Measurements from ENCODE around the gene STT3B. TPM values are rescaled to one million over a fixed set of nuclear protein-coding genes. Genes with fewer than 3 reads are reported as not detected.

STT3B gene
- total RNA-seq, 1 experiment from 2014 or later: 86.5 TPM

DNA sequence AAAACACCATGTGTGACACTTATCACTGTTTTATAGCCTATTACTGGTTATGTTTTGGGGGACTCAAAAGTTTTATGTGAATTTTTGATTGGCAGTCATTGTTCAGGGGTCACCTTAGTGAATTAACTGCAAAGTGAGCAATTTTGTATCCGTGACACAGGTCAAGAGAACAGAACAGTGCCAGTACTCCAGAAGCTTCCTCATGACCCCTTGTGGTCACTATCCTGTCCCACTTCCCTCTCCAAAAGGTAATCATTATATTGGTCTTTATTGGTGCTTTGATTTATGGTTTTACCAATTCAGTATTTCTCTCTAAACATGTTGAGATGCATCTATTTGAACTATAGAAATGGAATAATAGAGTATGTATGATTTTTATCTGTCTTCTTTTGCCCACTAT lies 107.1 kb downstream of the STT3B start:
- DNase-seq (ENCODE audit: low spot score): no peak

DNA sequence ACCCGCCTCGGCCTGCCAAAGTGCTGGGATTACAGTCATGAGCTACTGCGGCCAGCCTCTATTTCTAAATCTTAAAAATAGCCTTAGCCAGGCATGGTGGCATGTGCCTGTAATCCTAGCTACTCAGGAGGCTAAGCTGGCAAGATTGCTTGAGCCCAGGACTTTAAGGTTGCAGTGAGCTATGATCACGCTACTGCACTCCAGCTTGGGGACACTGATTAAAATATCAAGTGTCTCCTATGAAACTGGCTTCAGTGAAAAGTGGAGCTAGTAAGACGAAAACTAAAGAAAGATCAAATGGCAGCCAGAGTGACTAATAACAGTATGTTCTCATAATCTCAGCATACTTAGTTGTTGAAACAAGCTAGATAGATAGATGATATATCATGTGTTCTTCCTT lies 112.5 kb downstream of the STT3B start:
- DNase-seq (ENCODE audit: low spot score): no peak

DNA sequence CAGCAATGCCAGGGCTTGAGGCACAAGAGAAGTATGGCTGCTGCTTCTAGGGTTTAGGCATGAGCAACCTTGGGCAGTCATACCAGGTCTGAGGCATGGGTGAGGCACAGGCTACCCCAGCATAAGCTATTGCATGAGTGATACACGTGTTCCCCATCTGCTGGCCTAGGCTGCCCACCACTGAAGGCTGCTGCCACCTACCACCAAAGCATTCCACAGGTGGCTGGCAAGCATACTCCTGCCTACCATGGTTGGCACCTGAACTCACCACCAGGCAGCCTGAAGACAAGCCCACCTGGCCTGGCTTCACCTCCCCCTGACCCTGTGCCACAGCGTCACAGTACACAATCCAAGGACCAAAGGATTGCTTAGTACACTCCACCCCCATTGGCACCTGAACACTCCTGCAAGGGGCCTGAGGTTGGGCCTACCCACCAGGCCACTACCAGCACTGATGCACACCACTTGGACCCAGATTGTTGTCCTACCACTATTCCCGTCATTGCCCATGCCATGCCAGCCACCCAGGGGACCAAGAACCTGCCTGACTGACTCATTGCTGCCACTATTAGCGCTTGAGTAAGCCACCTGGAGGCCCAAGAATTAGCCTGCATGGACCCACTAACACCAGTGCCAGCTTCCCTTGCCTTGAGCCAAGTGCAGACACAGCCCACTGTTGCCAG lies 115.7 kb downstream of the STT3B start:
- DNase-seq (ENCODE audit: low spot score): no peak

DNA sequence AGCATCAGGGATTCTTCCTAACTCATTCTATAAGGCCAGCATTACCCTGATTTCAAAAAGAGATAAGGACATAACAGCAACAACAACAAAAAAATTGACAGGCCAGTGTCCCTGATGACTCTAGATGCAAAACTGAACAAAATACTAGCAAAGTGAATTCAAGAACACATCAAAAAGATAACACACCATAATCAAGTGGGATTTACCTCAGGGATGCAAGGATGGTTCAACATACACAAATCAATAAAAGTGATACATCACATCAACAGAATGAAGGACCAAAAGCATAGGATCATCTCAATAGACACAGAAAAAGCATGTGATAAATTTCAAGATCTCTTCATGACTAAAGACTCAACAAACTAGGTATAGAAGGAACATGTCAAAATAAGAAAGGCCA lies 119.6 kb downstream of the STT3B start:
- no peak for DNase-seq (ENCODE audit: low spot score)

DNA sequence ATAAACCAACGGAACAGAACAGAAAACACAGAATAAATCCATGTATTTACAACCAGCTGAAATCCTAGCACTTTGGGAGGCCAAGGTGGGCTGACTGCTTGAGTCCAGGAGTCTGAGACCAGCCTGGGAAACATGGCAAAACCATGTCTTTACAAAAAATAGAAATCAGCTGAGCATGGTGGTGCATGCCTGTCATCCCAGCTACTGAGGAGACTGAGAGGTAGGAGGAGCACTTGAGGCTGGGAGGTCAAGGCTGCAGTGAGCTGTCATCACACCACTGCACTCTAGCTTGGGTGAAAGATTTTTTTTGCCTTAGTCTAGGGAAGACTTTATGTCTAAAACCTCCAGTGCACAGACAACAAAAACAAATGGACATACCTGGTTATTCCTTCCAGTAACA lies 120.7 kb downstream of the STT3B start:
- DNase-seq (ENCODE audit: low spot score): no peak

DNA sequence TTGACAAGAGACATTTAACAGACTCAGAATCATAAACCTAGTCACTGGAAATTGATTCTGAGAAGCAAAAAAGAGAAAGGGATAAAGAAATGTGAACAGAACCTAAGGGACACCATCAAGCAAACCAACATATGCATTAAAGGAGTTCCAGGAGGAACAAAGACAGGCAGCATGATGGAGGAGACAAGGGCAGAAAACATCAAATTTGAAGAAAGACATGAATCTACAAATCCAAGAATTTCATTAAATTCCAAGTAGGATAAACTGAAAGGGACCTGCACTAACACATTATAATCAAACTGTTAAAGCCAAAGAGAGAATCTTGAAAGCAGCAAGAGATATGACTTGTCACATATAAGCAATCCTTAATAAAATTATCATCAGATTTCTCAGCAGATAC lies 122.3 kb downstream of the STT3B start:
- no peak for DNase-seq (ENCODE audit: low spot score)

DNA sequence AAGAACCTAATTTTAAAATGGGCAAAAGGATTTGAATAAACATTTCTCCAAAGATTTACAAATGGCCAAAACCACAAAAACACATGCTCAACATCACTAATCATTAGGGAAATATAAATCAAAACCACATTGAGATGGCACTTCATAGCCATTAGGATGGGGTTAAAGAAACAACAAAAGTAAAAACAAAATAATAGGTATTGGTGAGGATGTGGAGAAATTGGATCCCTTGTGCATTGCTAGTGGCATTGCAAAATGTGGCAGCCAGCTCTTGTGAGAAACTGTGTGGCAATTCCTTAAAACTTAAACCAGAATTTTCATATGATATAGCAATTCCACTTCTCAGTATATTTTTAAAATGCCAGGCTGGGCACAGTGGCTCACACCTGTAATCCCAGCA lies 126.5 kb downstream of the STT3B start:
- DNase-seq (ENCODE audit: low spot score): no peak

DNA sequence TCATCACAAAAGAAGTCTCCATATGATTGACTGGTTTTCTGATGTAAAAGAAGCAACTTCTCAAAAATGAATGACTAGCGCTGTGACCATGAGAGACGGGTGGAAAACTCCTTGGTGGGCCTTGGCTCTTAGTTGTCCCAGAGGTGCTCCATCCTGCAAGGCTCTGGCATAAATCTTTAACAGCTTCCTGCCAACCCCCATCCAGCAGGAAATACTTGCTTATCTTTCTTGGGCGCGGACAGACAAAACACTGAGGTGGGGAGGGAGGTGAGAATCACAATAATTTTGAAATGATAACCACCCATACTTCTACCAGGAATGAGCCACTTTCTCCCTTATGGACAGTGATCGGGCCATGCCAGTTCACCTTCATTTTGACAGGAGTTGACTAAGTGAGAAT lies 128.6 kb downstream of the STT3B start:
- DNase-seq (ENCODE audit: low spot score): no peak

DNA sequence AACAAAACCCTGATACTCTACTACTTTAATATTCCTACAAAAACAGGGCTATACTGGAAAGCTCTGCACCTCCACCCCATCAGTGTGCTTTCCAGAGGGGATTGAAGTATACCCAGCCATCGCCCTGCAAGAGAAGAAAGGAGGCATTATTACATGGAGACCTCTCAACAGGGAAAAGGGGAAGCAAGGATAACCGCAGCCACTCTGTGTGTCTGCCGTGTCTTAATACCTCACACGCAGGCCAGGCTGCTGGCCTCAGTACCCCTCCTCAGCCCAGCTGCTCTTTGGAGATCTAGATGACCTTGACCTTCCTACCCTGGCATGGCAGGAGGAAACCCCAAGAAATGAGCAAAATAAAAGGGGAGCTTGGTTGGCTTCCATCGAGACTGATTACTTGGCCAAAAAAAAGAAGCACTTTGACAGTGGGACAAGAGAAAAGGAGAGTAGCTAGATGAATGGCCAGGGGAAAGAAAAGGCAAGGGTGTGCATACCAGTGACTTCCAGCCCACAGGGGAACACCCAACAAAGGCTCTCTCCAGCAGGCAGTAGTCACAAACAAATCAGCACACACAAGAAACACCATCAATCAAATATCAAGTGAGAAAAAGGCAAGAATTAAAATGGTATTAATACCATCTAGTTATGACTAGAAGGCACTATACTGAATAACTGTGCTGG lies 129.4 kb downstream of the STT3B start:
- DNase-seq (ENCODE audit: low spot score): no peak

DNA sequence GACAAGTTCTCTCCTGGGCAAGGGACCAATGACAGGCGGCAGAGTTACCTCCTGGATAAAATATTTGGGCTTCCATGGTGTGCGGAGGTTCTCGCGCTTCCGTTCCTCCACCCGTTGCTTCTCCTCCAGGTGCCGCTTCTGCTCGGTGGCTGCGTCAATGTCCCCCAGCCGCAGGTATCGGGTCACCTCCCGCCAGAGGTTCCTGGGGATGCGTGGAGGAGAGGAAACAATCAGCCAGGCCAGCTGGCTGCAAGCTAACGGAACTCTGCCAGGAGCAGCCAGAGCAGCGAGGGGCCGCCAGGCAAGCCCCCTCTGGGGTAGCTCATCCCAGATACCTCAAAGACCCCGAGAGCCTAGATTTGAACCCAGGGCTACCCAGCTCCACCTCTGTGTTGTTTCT lies 131.3 kb downstream of the STT3B start:
- DNase-seq (ENCODE audit: low spot score): no peak

DNA sequence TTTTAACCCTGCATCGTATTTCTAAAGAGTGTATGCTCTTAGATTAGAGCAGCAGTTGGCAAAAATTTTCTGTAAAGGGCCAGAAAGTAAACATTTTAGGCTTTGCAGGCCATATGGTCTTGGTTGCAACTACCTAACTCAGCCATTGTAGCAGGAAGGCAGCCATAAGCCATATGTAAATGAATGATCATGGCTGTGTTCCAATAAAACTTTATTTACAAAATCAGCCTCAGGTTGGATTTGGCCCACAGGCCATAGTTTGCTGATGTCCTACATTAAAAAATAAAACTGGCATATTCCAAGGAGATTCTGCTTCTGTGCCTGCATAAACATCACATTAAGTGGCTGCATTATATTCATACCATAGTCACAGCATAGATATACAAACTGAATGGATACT lies 134.9 kb downstream of the STT3B start:
- DNase-seq (ENCODE audit: low spot score): no peak

DNA sequence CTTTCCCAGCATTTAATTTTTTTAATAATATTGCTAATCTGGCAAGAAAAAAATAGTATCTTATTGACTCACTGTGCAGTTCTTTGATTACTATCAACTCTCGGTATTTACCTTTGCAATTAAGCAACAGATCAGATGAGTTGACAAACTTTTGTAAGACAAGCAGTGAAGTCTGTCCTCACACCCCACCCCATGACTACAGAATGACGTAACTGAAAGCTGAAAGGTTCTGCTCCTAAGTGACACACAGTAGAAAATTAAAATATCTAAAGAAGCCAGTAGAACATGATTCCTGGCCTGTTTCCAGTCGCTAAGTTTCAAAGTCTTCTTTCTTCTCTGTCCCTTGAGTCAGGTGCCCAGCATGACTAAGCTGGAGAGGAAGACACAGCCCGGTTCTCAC lies 135.5 kb downstream of the STT3B start:
- DNase-seq (ENCODE audit: low spot score): no peak

DNA sequence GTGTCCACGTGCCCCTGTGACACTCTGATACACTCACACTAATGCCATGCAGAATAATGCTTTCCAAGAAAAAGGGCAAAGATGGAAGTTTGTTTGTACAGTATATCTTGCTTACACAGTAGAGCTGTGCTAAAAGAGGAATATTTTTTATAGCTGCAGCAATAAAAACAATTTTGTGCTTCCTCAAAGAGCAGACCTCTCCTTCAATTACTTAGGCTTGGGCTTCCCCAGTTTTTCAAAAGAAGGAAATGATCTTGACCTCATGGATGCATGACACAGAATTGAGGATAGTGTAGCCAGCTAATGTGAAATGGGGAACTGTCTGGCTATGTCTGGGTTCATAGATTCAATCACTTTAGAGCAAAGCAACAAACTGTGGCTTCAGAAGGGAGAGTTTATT lies 137.4 kb downstream of the STT3B start:
- no peak for DNase-seq (ENCODE audit: low spot score)

DNA sequence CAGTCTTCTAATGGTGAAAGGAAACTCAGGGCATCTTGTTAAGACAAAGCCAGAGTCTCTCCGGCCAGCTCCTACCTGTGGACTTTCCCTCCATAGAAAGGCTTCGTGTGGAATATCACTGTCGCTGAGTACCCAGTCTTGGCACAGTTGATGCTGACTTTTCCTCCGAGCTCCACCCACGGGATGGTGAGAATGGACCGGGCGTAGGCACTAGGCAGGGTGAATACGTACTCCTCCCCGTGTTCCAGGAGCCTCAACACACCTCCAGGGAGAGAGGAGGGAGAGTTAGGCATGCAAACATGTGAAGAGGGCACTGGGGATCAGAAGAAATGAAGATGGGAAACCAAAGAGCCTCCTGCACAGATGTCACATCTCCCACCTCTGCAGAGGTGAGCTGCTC lies 138.0 kb downstream of the STT3B start:
- DNase-seq (ENCODE audit: low spot score): no peak

DNA sequence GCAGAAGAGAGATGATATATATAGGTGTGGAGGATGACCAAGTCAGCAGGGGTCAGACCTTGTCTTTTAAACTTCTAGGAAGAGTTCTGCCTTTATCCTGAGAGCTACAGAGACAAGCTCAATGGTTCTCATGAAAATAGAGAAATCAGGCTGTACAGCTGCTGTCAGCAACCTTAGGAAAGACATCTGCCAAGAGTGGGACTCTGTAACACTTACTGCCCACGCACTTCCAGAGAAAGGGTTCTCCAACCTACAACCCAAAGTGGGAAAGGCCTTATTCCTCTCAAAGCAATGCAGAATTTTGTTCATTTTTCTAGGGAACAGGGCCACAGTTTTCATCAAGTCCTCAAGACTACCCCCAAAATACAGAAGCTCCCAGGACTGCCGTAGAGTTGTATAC lies 138.7 kb downstream of the STT3B start:
- DNase-seq (ENCODE audit: low spot score): no peak

DNA sequence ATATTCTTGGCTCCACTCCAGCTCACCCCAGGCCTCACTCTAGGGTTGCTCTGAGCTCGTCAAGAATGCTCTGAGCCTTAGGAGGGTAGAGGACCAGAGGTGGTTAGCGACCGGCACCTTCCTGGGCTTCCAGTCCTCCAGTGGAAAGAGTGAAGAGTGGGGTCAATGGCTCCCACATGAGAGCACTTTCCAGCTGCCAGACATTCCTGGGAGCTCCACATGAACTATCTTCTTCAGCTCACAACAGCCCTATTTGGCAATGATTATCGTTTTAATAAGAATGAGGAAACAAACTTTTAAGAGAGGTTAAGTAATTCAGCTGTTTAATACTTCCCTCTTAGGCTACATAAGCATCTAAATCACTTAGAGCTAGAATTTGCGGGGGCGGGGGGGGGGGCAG lies 139.3 kb downstream of the STT3B start:
- no peak for DNase-seq (ENCODE audit: low spot score)

DNA sequence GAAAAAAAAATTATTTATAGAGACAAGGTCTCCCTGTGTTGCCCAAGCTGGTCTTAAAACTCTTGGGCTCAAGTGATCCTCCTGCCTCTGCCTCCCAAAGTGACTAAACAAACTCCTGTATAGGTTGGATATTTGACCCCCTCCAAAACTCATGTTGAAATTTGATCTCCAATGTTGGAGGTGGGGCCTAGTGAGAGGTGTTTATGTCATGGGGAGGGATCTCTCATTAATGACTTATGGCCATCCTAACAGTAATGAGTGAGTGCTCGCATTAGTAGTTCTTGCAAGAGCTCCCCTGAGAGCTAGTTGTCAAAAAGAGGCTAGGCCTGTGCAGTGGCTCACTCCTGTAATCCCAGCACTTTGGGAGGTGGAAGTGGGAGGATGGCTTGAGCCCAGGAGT lies 141.2 kb downstream of the STT3B start:
- no peak for DNase-seq (ENCODE audit: low spot score)

DNA sequence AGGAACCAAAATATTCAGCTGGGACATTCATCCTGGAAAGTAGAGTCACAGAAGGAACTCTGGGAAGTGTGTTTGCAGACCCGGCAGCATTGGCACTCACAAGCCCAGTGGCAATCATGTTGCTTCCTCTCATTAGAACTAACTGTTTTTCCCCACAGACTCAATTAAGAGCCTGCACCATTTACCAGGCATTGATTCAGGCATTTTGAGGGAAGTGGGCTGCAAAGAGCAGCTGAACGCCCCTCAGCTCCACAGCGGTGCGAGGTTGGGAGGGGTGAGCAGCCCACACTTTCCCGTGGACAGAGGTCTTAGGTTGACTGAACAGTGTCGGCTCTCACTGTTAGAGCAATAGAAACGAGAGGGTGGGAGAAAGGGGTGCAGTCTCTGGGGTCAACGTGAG lies 143.8 kb downstream of the STT3B start:
- no peak for DNase-seq (ENCODE audit: low spot score)

DNA sequence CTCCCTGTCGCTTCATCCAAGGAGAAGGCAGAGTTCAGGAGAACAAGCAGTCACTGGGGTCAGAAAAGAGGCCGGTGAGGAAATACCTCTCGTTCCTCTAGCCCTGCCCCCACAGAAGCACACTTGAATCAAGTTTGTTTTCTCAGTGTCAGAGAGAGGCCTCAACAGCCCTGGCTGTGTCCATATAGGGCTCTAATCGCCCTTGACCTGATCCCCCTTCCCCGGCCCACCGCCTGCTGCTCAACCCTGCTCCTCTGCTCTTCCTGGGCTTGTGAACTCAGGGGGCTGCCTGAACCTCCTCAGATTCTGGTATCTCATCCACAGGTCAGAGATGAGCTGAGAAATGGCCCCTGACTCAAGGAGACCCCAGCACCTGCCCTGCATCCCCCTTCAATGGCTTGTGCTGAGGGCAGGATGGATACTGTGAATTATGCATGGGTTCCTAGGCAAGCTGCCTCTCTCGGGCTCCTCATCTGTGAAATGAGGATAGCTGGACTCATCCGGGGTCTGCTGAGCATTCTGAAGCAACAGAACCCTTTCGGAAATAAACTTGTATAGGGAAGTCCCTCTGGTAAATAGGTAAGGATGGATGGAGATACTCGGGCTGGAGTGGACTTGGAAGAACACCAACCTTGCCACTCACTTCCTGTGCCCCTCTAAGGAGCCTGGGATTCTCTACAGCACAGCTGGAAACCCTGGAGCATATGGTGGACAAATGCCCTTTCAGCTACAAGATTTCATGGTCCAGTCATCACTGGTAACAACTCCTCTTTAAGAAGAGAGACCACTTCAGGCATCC lies 147.5 kb downstream of the STT3B start:
- no peak for DNase-seq (ENCODE audit: low spot score)
